PFSK-1 (cell line): Measurements from ENCODE around the gene NR4A2.

Experiments
- FOXP2 ChIP-seq: optimal IDR thresholded peaks from 2 replicates; pipeline ENCODE3; 2011; ENCODE audit warnings: borderline replicate concordance, control low read depth, inconsistent platforms; ENCODE audit not compliant: insufficient read depth; ENCODE audit errors: extremely low read length, extremely low read depth
- POLR2AphosphoS5 ChIP-seq: IDR thresholded peaks from 2 replicates; pipeline ENCODE4 v1.6.1; 2012; ENCODE audit warnings: low read depth, mild to moderate bottlenecking, control low read depth, low read length, moderate library complexity
- REST ChIP-seq, 2 experiments: IDR thresholded peaks; 2 replicates each; pipeline versions ENCODE4 v1.6.1 to v1.8.0; 2011 to 2012; ENCODE audit warnings: low read depth in 2 of 2, low read length in 2 of 2, control low read depth in 1 of 2, inconsistent platforms in 1 of 2, mild to moderate bottlenecking in 1 of 2, moderate library complexity in 1 of 2; ENCODE audit not compliant: insufficient read depth in 1 of 2
- SIN3A ChIP-seq: IDR thresholded peaks from 2 replicates; pipeline ENCODE4 v1.6.1; 2012; ENCODE audit warnings: mild to moderate bottlenecking, low read length, moderate library complexity, borderline replicate concordance; ENCODE audit not compliant: insufficient read depth
- TAF1 ChIP-seq: IDR thresholded peaks from 2 replicates; pipeline ENCODE4 v1.6.1; 2012; ENCODE audit warnings: low read length, control low read depth, borderline replicate concordance; ENCODE audit not compliant: insufficient read depth

The NR4A2 gene

GRCh38 chr2:156294945-156295580, 37.5 kb downstream of the NR4A2 start:
- TF ChIP-seq REST (IDR thresholded peaks at IDR 0.05; ENCODE audit: insufficient read depth in 1 of 2, low read depth in 2 of 2, low read length in 2 of 2) (no peak), SIN3A (no peak), POLR2AphosphoS5 (no peak)

GRCh38 chr2:156279446-156280150, 52.9 kb downstream of the NR4A2 start:
- TF ChIP-seq TAF1 (no peak), FOXP2 (no peak), POLR2AphosphoS5 (no peak), REST (IDR thresholded peaks at IDR 0.05; ENCODE audit: insufficient read depth in 1 of 2, low read depth in 2 of 2, low read length in 2 of 2) (no peak), SIN3A (no peak)
